Right lobe of liver (tissue), 6 donors: ENCODE results near the gene TECPR2. TPM values are rescaled to one million over a fixed set of nuclear protein-coding genes. Genes with fewer than 3 reads are reported as not detected.

ENCODE experiments used
- ATAC-seq, 4 donors: fragments of 200-7000 bp; cut with Tn5 transposase; one replicate each; pipeline ENCODE4 v1.9.1; 2020; ENCODE audit warnings: mild to moderate bottlenecking in 4 of 4, moderate library complexity in 4 of 4
- DNase-seq, 3 donors: peaks; one replicate each; pipeline ENCODE4 v3.0.0-alpha.2; 2020
- H3K27ac ChIP-seq, 3 donors: fragments of 200-600 bp; one replicate each; pipeline ENCODE4 v1.8.0; 2022
- H3K27me3 ChIP-seq, 2 donors: fragments of 200-600 bp; one replicate each; pipeline ENCODE4 v1.8.0; 2022
- H3K36me3 ChIP-seq, 4 donors: fragments of 200-600 bp; sonication (generic) in 1 of 4; one replicate each; pipeline versions ENCODE4 v1.5.1 to v1.8.0; 2017 to 2022; ENCODE audit warnings: control low read depth in 1 of 4
- H3K4me1 ChIP-seq, 4 donors: fragments of 200-600 bp; sonication (generic) in 1 of 4; one replicate each; pipeline versions ENCODE4 v1.5.1 to v1.8.0; 2017 to 2022; ENCODE audit warnings: control low read depth in 1 of 4
- H3K4me3 ChIP-seq, 3 donors: fragments of 200-600 bp; one replicate each; pipeline ENCODE4 v1.8.0; 2022
- H3K9me3 ChIP-seq, 4 donors: fragments of 200-600 bp; sonication (generic) in 1 of 4; one replicate each; pipeline versions ENCODE4 v1.5.1 to v1.8.0; 2017 to 2022; ENCODE audit warnings: control low read depth in 1 of 4
- CTCF ChIP-seq, 4 donors: fragments of 200-600 bp in 3 of 4; fragments of 450-650 bp in 1 of 4; IDR thresholded peaks; one replicate each; pipeline versions ENCODE4 v1.5.1 to v1.8.0; 2016 to 2022; ENCODE audit warnings: antibody characterized with exemption in 4 of 4, mild to moderate bottlenecking in 2 of 4
- POLR2A ChIP-seq: fragments of 450-650 bp; IDR thresholded peaks from one replicate; pipeline ENCODE4 v1.6.1; 2017; ENCODE audit warnings: antibody characterized with exemption, mild to moderate bottlenecking
- WGBS: methylation state at CpG from one replicate; pipeline ENCODE4 v1.1.6; 2018; ENCODE audit warnings: low coverage, low lambda C conversion rate; ENCODE audit not compliant: insufficient coverage; ENCODE audit errors: missing lambda C conversion rate; 5-methylcytosine and 5-hydroxymethylcytosine counted together
- intact Hi-C, 2 donors: fragments of 100-400 bp; cut with DNase I; formaldehyde crosslinking; loops; one replicate each; pipeline versions ENCODE4 v1.11.2 to v1.14.1; 2022
- total RNA-seq, 6 experiments: library from RNA; depleted of rRNA in 2 of 6; stranded (reverse); fragments of >200 nt in 2 of 6; fragmentation: NEBNext Ultra II Directional in 3 of 6; extraction: Animal tissue kit (Norgen Biotek cat#: 25700) in 3 of 6; gene quantifications; one replicate each; pipeline versions ENCODE4 v1.1.0 to v1.2.4, GENCODE V29; 2016 to 2023
- donor health status: DM: no; HTN: yes; CAD: no.
- donor health status: DM: no; HTN: no; CAD: no.
- donor health status: DM: no; HTN: no; CAD: no.
- donor health status: DM: no; HTN: yes; CAD: no.
- donor health status: DM: no; HTN: yes; CAD: no.

The TECPR2 gene
- total RNA-seq, 6 experiments from 2014 or later: 5.5 to 10.5 (median 9.4) TPM

DNA sequence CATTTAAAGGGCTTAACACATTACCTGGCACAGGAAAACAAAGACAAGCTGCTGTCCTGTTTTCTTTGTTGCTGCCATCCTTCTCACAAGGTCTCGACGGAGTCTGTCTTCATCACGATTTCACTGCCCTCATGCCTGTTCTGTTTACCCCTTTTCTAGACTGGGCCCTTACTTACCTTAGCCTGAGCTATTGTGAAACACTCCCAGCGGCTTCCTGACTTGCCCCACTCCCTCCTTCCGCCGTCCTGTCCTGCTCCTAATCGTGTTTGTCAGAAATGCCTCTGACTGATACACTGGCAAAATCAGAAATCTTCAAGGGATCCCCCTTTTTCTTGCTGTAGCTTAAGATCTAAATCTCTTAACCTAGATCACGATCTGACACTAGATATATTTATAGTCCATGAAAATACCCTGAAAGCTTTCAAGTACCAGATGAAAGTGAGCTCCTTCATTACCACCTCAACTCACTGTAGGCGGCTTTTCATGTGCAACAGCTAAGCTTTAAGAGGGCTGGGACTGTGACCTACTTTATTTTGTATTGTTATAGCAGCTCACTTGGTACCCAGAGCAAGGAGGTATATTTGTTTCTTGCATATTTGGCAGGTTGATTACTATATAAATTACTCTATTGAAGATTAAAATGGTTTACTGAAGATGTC lies 32.1 kb downstream of the TECPR2 start:
- H3K36me3 ChIP-seq: no peaks in the 10 kb centered on the region
- WGBS: 60% methylated on average over 9 of the region's 9 CpGs
- no peaks in the 10 kb centered on the region for H3K4me1 ChIP-seq
- H3K27ac ChIP-seq: no peak overlapping the region
- H3K4me3 ChIP-seq: no peak overlapping the region
- H3K9me3 ChIP-seq: peaks cover 0 to 5% (median 0%) of the 10 kb centered on the region in 4 donors
- TF ChIP-seq CTCF (IDR thresholded peaks at IDR 0.05) (no peak), POLR2A (no peak)
- DNase-seq: no peak
- H3K27me3 ChIP-seq: no peaks in the 10 kb centered on the region
- no peak for ATAC-seq
- intact Hi-C loops: no loop called here

DNA sequence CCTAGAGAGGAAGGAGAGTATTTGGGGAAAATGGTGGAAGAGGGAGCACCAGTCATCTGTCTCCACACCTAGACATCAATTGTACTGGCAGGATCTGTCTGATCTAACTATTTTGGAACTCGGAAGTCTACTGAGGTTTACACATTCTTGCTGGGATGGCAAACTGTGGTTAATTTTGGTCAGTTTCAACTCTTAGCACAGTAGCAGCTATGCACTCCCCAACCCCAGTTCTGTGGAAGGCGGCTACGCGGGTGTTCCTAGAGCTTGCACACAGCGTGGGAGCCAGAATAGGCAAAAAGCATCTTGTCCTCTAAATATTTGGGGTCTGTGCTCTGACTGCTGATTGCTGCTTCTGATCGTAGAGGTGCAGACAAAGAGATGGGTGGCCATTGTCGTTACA lies 33.8 kb downstream of the TECPR2 start:
- TF ChIP-seq POLR2A (no peak), CTCF (IDR thresholded peaks at IDR 0.05) (no peak)
- 87% methylated on average over 7 of the region's 7 CpGs for WGBS
- no peak overlapping the region for H3K4me3 ChIP-seq
- DNase-seq: no peak
- intact Hi-C loops: no loop called here
- H3K4me1 ChIP-seq: no peaks in the 10 kb centered on the region
- H3K27me3 ChIP-seq: no peaks in the 10 kb centered on the region
- ATAC-seq: no peak
- peaks cover 0 to 5% (median 0%) of the 10 kb centered on the region in 4 donors for H3K9me3 ChIP-seq
- no peak overlapping the region for H3K27ac ChIP-seq
- no peaks in the 10 kb centered on the region for H3K36me3 ChIP-seq

DNA sequence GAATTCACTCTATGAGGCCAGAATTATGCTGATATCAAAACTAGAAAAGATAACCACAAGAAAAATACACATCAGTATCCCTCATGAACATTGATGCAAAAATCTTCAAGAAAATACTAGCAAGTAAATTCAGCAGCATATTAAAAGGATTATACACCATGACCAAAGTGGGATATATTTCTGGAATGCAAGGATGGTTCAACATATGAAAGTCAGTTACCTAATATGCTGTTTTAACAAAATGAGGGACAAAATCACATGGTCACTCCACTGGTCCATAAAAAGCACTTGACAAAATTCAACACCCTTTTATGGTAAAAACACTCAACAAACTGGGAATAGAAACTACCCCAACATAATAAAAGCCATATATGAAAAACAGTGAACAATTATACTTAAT lies 40.3 kb downstream of the TECPR2 start:
- no peak for DNase-seq
- peaks cover 0 to 5% (median 0%) of the 10 kb centered on the region in 4 donors for H3K9me3 ChIP-seq
- ATAC-seq: no peak
- no peaks in the 10 kb centered on the region for H3K27me3 ChIP-seq
- H3K4me1 ChIP-seq: no peaks in the 10 kb centered on the region
- H3K4me3 ChIP-seq: no peak overlapping the region
- TF ChIP-seq CTCF (IDR thresholded peaks at IDR 0.05): no peak
- no peak for TF ChIP-seq POLR2A
- H3K36me3 ChIP-seq: no peaks in the 10 kb centered on the region
- no peak overlapping the region for H3K27ac ChIP-seq
- intact Hi-C loops: no loop called here

- DNase-seq (no peak), ATAC-seq (no peak)
- H3K27me3 ChIP-seq: no peaks in the 10 kb centered on the region
- H3K36me3 ChIP-seq: peaks cover 0 to 2% (median 0%) of the 10 kb centered on the region in 4 donors
- 91% methylated on average over 7 of the region's 7 CpGs for WGBS
- no peak overlapping the region for H3K27ac ChIP-seq
- intact Hi-C loops: no loop called here
- H3K9me3 ChIP-seq: no peaks in the 10 kb centered on the region
- H3K4me3 ChIP-seq: no peak overlapping the region
- no peak for TF ChIP-seq CTCF (IDR thresholded peaks at IDR 0.05)
- TF ChIP-seq POLR2A: no peak
- H3K4me1 ChIP-seq: no peaks in the 10 kb centered on the region
Observed at GRCh38 chr14:102407258-102407657, 44.5 kb downstream of the TECPR2 start.

GRCh38 chr14:102408724-102409123 lies 46.0 kb downstream of the TECPR2 start:
- H3K9me3 ChIP-seq: no peaks in the 10 kb centered on the region
- TF ChIP-seq POLR2A (no peak), CTCF (IDR thresholded peaks at IDR 0.05) (no peak)
- intact Hi-C loops: no loop called here
- ATAC-seq (no peak), DNase-seq (no peak)
- no peak overlapping the region for H3K4me3 ChIP-seq
- no peaks in the 10 kb centered on the region for H3K4me1 ChIP-seq
- peaks cover 0 to 2% (median 0%) of the 10 kb centered on the region in 4 donors for H3K36me3 ChIP-seq
- no peaks in the 10 kb centered on the region for H3K27me3 ChIP-seq
- H3K27ac ChIP-seq: no peak overlapping the region
